Measurements from ENCODE around the gene HADHA.

- TF ChIP-seq POLR2A (IDR thresholded peaks at IDR 0.05) (no peak), CTCF (IDR thresholded peaks at IDR 0.05) (no peak)
Measured at GRCh38 chr2:26281226-26281625, 36.8 kb upstream of the HADHA start.

Data from heart left ventricle (tissue), 13 donors.